HL-60 (cell line): Measurements from ENCODE around the gene CHRNA4.

ENCODE experiments used
- CTCF ChIP-seq: IDR thresholded peaks from one replicate; pipeline ENCODE4 v1.5.1; 2011; ENCODE audit warnings: low read length, control low read depth, inconsistent platforms; ENCODE audit not compliant: insufficient read depth
- REST ChIP-seq: IDR thresholded peaks from 2 replicates; pipeline ENCODE4 v1.6.1; 2012; ENCODE audit warnings: low read depth; ENCODE audit not compliant: insufficient replicate concordance
- SPI1 ChIP-seq: IDR thresholded peaks from 2 replicates; pipeline ENCODE4 v1.6.1; 2012; ENCODE audit warnings: low read depth, mild to moderate bottlenecking, borderline replicate concordance

DNA sequence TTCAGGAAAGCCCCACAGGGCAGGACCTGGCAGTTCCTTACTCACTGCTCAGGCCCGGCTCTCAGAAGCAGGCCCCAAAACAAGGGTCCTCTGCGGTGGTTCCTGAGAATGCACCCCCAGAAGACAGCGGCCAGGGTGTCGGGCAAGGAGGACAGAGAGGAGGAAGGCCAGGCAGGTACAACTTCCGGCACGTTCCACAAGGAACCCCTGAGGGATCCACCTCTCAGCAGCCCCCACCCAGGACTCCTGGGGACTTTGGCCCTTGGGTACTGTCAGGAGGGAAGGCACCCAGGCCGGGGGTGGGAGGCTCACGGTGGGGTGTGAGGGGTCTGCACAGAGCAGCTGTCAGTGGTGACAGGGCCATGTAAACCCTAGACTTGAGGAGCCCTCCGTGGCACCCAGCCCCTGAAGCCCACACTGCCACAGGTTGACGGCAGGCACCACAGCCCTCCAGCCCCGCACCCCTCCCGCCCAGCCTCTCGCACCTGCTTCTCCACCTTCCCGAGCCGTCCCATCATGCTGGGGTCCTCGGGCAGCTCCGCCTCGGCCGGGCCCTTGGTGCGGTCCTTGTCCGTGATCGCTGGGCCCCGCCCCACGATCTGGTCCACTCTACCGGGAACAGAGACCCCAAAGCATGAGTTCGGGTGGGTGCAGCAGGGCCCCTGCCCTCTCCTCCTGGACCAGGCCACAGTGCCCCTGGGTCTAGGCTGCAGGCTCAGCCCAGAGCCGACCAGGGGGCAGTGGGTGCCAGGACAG, 47.0 kb upstream of the CHRNA4 start:
- TF ChIP-seq CTCF (no peak), REST (no peak), SPI1 (no peak)
